GM10248 (cell line): Measurements from ENCODE around the gene UGT2B11.
"Not testable (repeated sequence)": the region's sequence is repeated elsewhere in the genome, so short reads cannot be mapped to it uniquely, and the experiment has no call there.

ENCODE experiments used
- CTCF ChIA-PET: fragments of 300-600 bp; sonication (Branson Sonifier 250); formaldehyde crosslinking; extraction: SDS; loops from one replicate; lab custom pipeline; 2021; ENCODE audit warnings: antibody characterized with exemption; lab: Yijun Ruan, JAX
- POLR2A ChIA-PET: fragments of 350-650 bp; sonication (Branson Sonifier 250); formaldehyde crosslinking; extraction: SDS; loops from one replicate; lab custom pipeline; 2020; ENCODE audit warnings: antibody characterized with exemption; lab: Yijun Ruan, JAX
- DNase-seq: peaks from one replicate; pipeline ENCODE4 v3.0.0; 2012; ENCODE audit errors: extremely low spot score
- CTCF ChIP-seq: IDR thresholded peaks from 2 replicates; pipeline ENCODE4 v1.5.1; 2012; ENCODE audit warnings: mild to moderate bottlenecking, low read depth; ENCODE audit errors: extremely low read depth, missing control alignments, control extremely low read depth

Gene UGT2B11

GRCh38 chr4:69214716-69215115 is at the start of gene UGT2B11:
Gene UGT2B11 (minus strand): TSS chr4:69214748. CDS start chr4:69214722, 26 bp downstream.
- no peak for DNase-seq
- ChIA-PET POLR2A (no interaction called here), CTCF (no interaction called here)
- TF ChIP-seq CTCF: no peak

GRCh38 chr4:69253147-69253772 is 38.7 kb upstream of the UGT2B11 start:
- DNase-seq, POLR2A ChIA-PET, CTCF ChIA-PET: not testable (repeated sequence)

- CTCF ChIA-PET, DNase-seq, POLR2A ChIA-PET: not testable (repeated sequence)
Observed at GRCh38 chr4:69250884-69251283, 36.3 kb upstream of the UGT2B11 start.

GRCh38 chr4:69242562-69243240 is 28.2 kb upstream of the UGT2B11 start:
- POLR2A ChIA-PET, DNase-seq, CTCF ChIA-PET: not testable (repeated sequence)

GRCh38 chr4:69241746-69242145 is 27.2 kb upstream of the UGT2B11 start:
- DNase-seq, CTCF ChIA-PET, POLR2A ChIA-PET: not testable (repeated sequence)

GRCh38 chr4:69240787-69241186 is 26.2 kb upstream of the UGT2B11 start:
- CTCF ChIA-PET, POLR2A ChIA-PET, DNase-seq: not testable (repeated sequence)

GRCh38 chr4:69239557-69240168 is 25.1 kb upstream of the UGT2B11 start:
- POLR2A ChIA-PET: no interaction called here
- no peak for DNase-seq
- CTCF ChIA-PET: no interaction called here
- no peak for TF ChIP-seq CTCF

GRCh38 chr4:69239092-69239491 is 24.5 kb upstream of the UGT2B11 start:
- no peak for DNase-seq
- ChIA-PET CTCF (no interaction called here), POLR2A (no interaction called here)
- TF ChIP-seq CTCF: no peak

GRCh38 chr4:69224891-69225290 is 10.3 kb upstream of the UGT2B11 start:
- CTCF ChIA-PET: no interaction called here
- no peak for DNase-seq
- POLR2A ChIA-PET: no interaction called here
- no peak for TF ChIP-seq CTCF

- POLR2A ChIA-PET, DNase-seq, CTCF ChIA-PET: not testable (repeated sequence)
Observed at GRCh38 chr4:69223277-69223676, 8.7 kb upstream of the UGT2B11 start.

- CTCF ChIA-PET, DNase-seq, POLR2A ChIA-PET: not testable (repeated sequence)
Observed at GRCh38 chr4:69218491-69218890, 3.9 kb upstream of the UGT2B11 start.
